IMR-90 (cell line): Measurements from ENCODE around the gene MPL. TPM values are rescaled to one million over a fixed set of nuclear protein-coding genes. Genes with fewer than 3 reads are reported as not detected.

Experiments
- ATAC-seq: fragments of 200-7000 bp; cut with Tn5 transposase; 2 replicates; pipeline ENCODE4 v1.9.1; 2020; ENCODE audit warnings: low read depth, mild to moderate bottlenecking, moderate library complexity
- BruUV-seq: library from RNA; stranded (reverse); fragments of 400-500 nt; replicated peaks from 2 replicates; lab custom pipeline; 2021; lab: Mats Ljungman, UMichigan
- CTCF ChIA-PET: fragments of 300-600 bp; formaldehyde crosslinking; extraction: SDS; loops from one replicate; lab custom pipeline; 2021; ENCODE audit warnings: antibody characterized with exemption; lab: Yijun Ruan, JAX
- POLR2A ChIA-PET: fragments of 300-600 bp; sonication (Branson Sonifier 250); formaldehyde crosslinking; loops from one replicate; lab custom pipeline; 2022; ENCODE audit warnings: antibody characterized with exemption; ENCODE audit not compliant: unreplicated experiment; lab: Charles Lee
- DNase-seq: peaks from one replicate; pipeline ENCODE4 v3.0.0; 2013
- H2AFZ ChIP-seq: replicated peaks from 2 replicates; pipeline ENCODE3; 2013; ENCODE audit warnings: low read length, mild to moderate bottlenecking; ENCODE audit not compliant: poor library complexity
- H2AK5ac ChIP-seq: 2 replicates; pipeline ENCODE4 v1.6.1; 2013; ENCODE audit warnings: low read depth, low read length, inconsistent platforms
- H2AK9ac ChIP-seq: replicated peaks from 2 replicates; pipeline ENCODE3; 2013; ENCODE audit warnings: mild to moderate bottlenecking, low read depth, low read length, moderate library complexity; ENCODE audit not compliant: poor library complexity
- H2BK120ac ChIP-seq: 2 replicates; pipeline ENCODE4 v1.6.1; 2013; ENCODE audit warnings: low read depth, low read length, inconsistent platforms
- H2BK15ac ChIP-seq: 3 replicates; pipeline ENCODE4 v1.6.1; 2013; ENCODE audit warnings: low read depth, low read length, inconsistent platforms
- H2BK20ac ChIP-seq: 2 replicates; pipeline ENCODE4 v1.6.1; 2013; ENCODE audit warnings: low read depth, mild to moderate bottlenecking, inconsistent platforms, low read length, moderate library complexity
- H2BK5ac ChIP-seq: 2 replicates; pipeline ENCODE4 v1.6.1; 2013; ENCODE audit warnings: mild to moderate bottlenecking, low read depth, low read length, inconsistent platforms; ENCODE audit not compliant: poor library complexity, severe bottlenecking
- H3K14ac ChIP-seq: replicated peaks from 2 replicates; pipeline ENCODE4 v1.6.1; 2013; ENCODE audit warnings: low read depth, low read length, inconsistent platforms
- H3K18ac ChIP-seq: 2 replicates; pipeline ENCODE4 v1.6.1; 2013; ENCODE audit warnings: low read depth, low read length, control low read depth
- H3K23ac ChIP-seq: 2 replicates; pipeline ENCODE4 v1.6.1; 2013; ENCODE audit warnings: low read depth, low read length, inconsistent platforms
- H3K27ac ChIP-seq: 2 replicates; pipeline ENCODE4 v1.5.1; 2013; ENCODE audit warnings: mild to moderate bottlenecking, control low read depth, low read length; ENCODE audit not compliant: insufficient read depth
- H3K27me3 ChIP-seq: 2 replicates; pipeline ENCODE4 v1.6.1; 2013; ENCODE audit warnings: low read length; ENCODE audit not compliant: control insufficient read depth, insufficient read depth
- H3K36me3 ChIP-seq: 2 replicates; pipeline ENCODE4 v1.6.1; 2013; ENCODE audit warnings: low read length, mixed read lengths; ENCODE audit not compliant: control insufficient read depth, insufficient read depth
- H3K4ac ChIP-seq: 2 replicates; pipeline ENCODE4 v1.6.1; 2013; ENCODE audit warnings: low read depth, low read length, inconsistent platforms
- H3K4me1 ChIP-seq: 2 replicates; pipeline ENCODE4 v1.6.1; 2013; ENCODE audit warnings: low read length, mixed read lengths; ENCODE audit not compliant: control insufficient read depth, insufficient read depth
- H3K4me2 ChIP-seq: 2 replicates; pipeline ENCODE4 v1.6.1; 2013; ENCODE audit warnings: low read depth, mild to moderate bottlenecking, control low read depth, low read length, moderate library complexity
- H3K4me3 ChIP-seq: 2 replicates; pipeline ENCODE4 v1.5.1; 2013; ENCODE audit warnings: low read depth, mild to moderate bottlenecking, control low read depth, low read length, moderate library complexity; ENCODE audit not compliant: insufficient read depth
- H3K56ac ChIP-seq: 2 replicates; pipeline ENCODE4 v1.6.1; 2013; ENCODE audit warnings: low read length, inconsistent platforms; ENCODE audit not compliant: insufficient read depth; ENCODE audit errors: extremely low read depth
- H3K79me1 ChIP-seq, 2 experiments: 2 replicates each; pipeline ENCODE4 v1.6.1; 2013; ENCODE audit warnings: low read length in 2 of 2, inconsistent platforms in 1 of 2, low read depth in 1 of 2
- H3K9ac ChIP-seq: 2 replicates; pipeline ENCODE4 v1.6.1; 2013; ENCODE audit warnings: low read depth, low read length, control low read depth
- H3K9me1 ChIP-seq: 2 replicates; pipeline ENCODE4 v1.6.1; 2013; ENCODE audit warnings: low read length, inconsistent platforms; ENCODE audit not compliant: insufficient read depth
- H3K9me3 ChIP-seq: 2 replicates; pipeline ENCODE4 v1.6.1; 2013; ENCODE audit warnings: low read length; ENCODE audit not compliant: control insufficient read depth, insufficient read depth
- H4K20me1 ChIP-seq: 2 replicates; pipeline ENCODE4 v1.6.1; 2013; ENCODE audit warnings: low read length, inconsistent platforms; ENCODE audit not compliant: insufficient read depth
- H4K5ac ChIP-seq: 2 replicates; pipeline ENCODE4 v1.6.1; 2013; ENCODE audit warnings: mild to moderate bottlenecking, low read depth, low read length, control low read depth
- H4K8ac ChIP-seq, 2 experiments: 2 replicates each; pipeline ENCODE4 v1.6.1; 2013; ENCODE audit warnings: low read depth in 2 of 2, low read length in 2 of 2, control low read depth in 1 of 2, inconsistent platforms in 1 of 2
- H4K91ac ChIP-seq: 2 replicates; pipeline ENCODE4 v1.6.1; 2013; ENCODE audit warnings: low read depth, low read length, inconsistent platforms; ENCODE audit not compliant: insufficient read depth
- BHLHE40 ChIP-seq: fragments of 150-350 bp; IDR thresholded peaks from 2 replicates; pipeline ENCODE4 v1.6.1; 2016; ENCODE audit warnings: mild to moderate bottlenecking, low read depth, low read length
- FOS ChIP-seq: fragments of 150-350 bp; IDR thresholded peaks from 2 replicates; pipeline ENCODE4 v1.6.1; 2016; ENCODE audit warnings: low read depth, low read length
- POLR2A ChIP-seq: IDR thresholded peaks from 2 replicates; pipeline ENCODE4 v1.6.1; 2012; ENCODE audit warnings: mild to moderate bottlenecking, low read depth, low read length
- RAD21 ChIP-seq: IDR thresholded peaks from 2 replicates; pipeline ENCODE4 v1.6.1; 2012; ENCODE audit warnings: low read length, improper control_type of control experiment
- RCOR1 ChIP-seq: IDR thresholded peaks from 2 replicates; pipeline ENCODE4 v1.6.1; 2012; ENCODE audit warnings: mild to moderate bottlenecking, low read length, improper control_type of control experiment; ENCODE audit not compliant: insufficient replicate concordance
- RFX5 ChIP-seq: IDR thresholded peaks from 2 replicates; pipeline ENCODE4 v1.8.0; 2012; ENCODE audit warnings: low read depth, mild to moderate bottlenecking, low read length, moderate library complexity
- SMC3 ChIP-seq: fragments of 150-350 bp; IDR thresholded peaks from 2 replicates; pipeline ENCODE4 v1.6.1; 2016; ENCODE audit warnings: low read depth, mild to moderate bottlenecking, antibody characterized with exemption, low read length, moderate library complexity
- WGBS, 2 experiments: methylation state at CpG; one replicate each; pipeline versions ENCODE4 v1.1.5 to v1.1.7; 2013; ENCODE audit warnings: missing lambda C conversion rate in 2 of 2; ENCODE audit not compliant: insufficient read length in 1 of 2; ENCODE audit errors: extremely low coverage in 2 of 2; 5-methylcytosine and 5-hydroxymethylcytosine counted together
- dilution Hi-C: fragments of 300-500 bp; cut with HindIII; formaldehyde crosslinking; loops from one replicate; pipeline ENCODE4 v1.14.3; 2018; ENCODE audit warnings: low sequenced_read_pairs; ENCODE audit not compliant: unreplicated experiment
- in situ Hi-C: fragments of 300-500 bp; cut with MboI; formaldehyde crosslinking; loops from 3 replicates; pipeline ENCODE4 v1.14.3; 2019; ENCODE audit warnings: low sequenced_read_pairs, inconsistent platforms, mixed read lengths
- intact Hi-C: fragments of 100-400 bp; cut with micrococcal nuclease; formaldehyde crosslinking; loops from 2 replicates; pipeline ENCODE4 v1.10.0; 2022
- polyA plus RNA-seq, 3 experiments: library from polyadenylated mRNA; depleted of rRNA; stranded (reverse); fragments of >200 nt; gene quantifications; 2 replicates each; pipeline ENCODE4 v1.2.3, GENCODE V29; 2012; ENCODE audit warnings: low replicate concordance in 1 of 3
- total RNA-seq: library from RNA; depleted of rRNA; stranded (reverse); fragments of >200 nt; gene quantifications from 2 replicates; pipeline ENCODE4 v1.2.3, GENCODE V29; 2012
- TF ChIP-seq, protein P1 (sequence below): fragments of 150-350 bp; IDR thresholded peaks from 2 replicates; pipeline ENCODE4 v1.6.1; 2017; ENCODE audit warnings: mild to moderate bottlenecking, antibody characterized with exemption, low read length, low read depth
- TF ChIP-seq, protein P2 (sequence below): conservative IDR thresholded peaks from 2 replicates; pipeline ENCODE4 v1.5.1; 2012; ENCODE audit warnings: mild to moderate bottlenecking, low read depth, low read length, improper control_type of control experiment

MPL gene
- total and polyA plus RNA-seq, 2 of the 4 experiments (the other 2 are of a cell fraction) = 0.12 TPM; not detected in 1

DNA sequence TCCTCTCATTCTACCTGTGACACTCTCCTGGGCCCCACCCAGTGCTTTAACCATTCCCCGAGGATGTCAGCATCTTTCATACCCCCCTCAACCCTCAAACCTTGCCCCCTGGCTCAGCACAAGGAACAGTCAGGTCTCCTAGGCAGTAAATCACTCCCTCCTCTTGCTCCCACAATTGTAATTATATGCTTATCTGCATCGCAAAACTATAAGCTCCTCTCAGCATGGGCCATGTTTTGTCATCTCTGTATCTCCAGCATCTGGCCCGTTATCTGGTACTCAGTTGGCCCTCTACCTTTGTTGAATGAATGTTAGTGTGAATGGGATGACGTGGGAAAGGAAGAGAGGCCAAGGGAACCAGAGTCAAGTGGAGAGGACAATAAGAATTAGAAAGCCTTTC lies 32.9 kb downstream of the MPL start:
- ATAC-seq (no peak), DNase-seq (no peak)
- no peak overlapping the region for H3K23ac ChIP-seq
- WGBS, 2 experiments = 80% methylated on average over 1 of the region's 4 CpGs; no CpG with 5 or more reads in 1 of the 2 experiments
- peaks cover 14% of the 10 kb centered on the region for H3K9me1 ChIP-seq
- dilution Hi-C loops = no loop called here
- in situ Hi-C loops = no loop called here
- H3K9ac ChIP-seq = no peak overlapping the region
- no peak overlapping the region for H3K4ac ChIP-seq
- no peak overlapping the region for H3K4me3 ChIP-seq
- H3K9me3 ChIP-seq = no peaks in the 10 kb centered on the region
- H4K20me1 ChIP-seq = peaks cover 13% of the 10 kb centered on the region
- no peak overlapping the region for H3K14ac ChIP-seq
- peaks cover 8% of the 10 kb centered on the region; the same call in 1 of the 2 replicates for H3K36me3 ChIP-seq
- BruUV-seq = no TSS peak
- POLR2A ChIA-PET = no interaction called here
- intact Hi-C loops = no loop called here
- CTCF ChIA-PET = no interaction called here
- H3K4me2 ChIP-seq = no peak overlapping the region
- no peak overlapping the region for H4K8ac ChIP-seq
- peaks cover 23% of the 10 kb centered on the region for H3K4me1 ChIP-seq
- H2BK20ac ChIP-seq = no peak overlapping the region
- TF ChIP-seq RAD21 = no peak
- no peak for TF ChIP-seq POLR2A
- TF ChIP-seq FOS = no peak
- TF ChIP-seq RFX5 = no peak
- no peak for TF ChIP-seq BHLHE40
- TF ChIP-seq RCOR1 = no peak
- TF ChIP-seq, protein P1, sequence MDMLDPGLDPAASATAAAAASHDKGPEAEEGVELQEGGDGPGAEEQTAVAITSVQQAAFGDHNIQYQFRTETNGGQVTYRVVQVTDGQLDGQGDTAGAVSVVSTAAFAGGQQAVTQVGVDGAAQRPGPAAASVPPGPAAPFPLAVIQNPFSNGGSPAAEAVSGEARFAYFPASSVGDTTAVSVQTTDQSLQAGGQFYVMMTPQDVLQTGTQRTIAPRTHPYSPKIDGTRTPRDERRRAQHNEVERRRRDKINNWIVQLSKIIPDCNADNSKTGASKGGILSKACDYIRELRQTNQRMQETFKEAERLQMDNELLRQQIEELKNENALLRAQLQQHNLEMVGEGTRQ = no peak
- TF ChIP-seq SMC3 = no peak
- TF ChIP-seq, protein P2, sequence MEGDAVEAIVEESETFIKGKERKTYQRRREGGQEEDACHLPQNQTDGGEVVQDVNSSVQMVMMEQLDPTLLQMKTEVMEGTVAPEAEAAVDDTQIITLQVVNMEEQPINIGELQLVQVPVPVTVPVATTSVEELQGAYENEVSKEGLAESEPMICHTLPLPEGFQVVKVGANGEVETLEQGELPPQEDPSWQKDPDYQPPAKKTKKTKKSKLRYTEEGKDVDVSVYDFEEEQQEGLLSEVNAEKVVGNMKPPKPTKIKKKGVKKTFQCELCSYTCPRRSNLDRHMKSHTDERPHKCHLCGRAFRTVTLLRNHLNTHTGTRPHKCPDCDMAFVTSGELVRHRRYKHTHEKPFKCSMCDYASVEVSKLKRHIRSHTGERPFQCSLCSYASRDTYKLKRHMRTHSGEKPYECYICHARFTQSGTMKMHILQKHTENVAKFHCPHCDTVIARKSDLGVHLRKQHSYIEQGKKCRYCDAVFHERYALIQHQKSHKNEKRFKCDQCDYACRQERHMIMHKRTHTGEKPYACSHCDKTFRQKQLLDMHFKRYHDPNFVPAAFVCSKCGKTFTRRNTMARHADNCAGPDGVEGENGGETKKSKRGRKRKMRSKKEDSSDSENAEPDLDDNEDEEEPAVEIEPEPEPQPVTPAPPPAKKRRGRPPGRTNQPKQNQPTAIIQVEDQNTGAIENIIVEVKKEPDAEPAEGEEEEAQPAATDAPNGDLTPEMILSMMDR = no peak
- no peak overlapping the region for H2BK5ac ChIP-seq
- H3K18ac ChIP-seq = no peak overlapping the region
- H2BK120ac ChIP-seq = no peak overlapping the region
- H3K27ac ChIP-seq = no peak overlapping the region
- H2AK9ac ChIP-seq = no peak overlapping the region
- no peaks in the 10 kb centered on the region for H3K27me3 ChIP-seq
- no peak overlapping the region for H4K5ac ChIP-seq
- no peak overlapping the region for H4K91ac ChIP-seq
- no peak overlapping the region for H2BK15ac ChIP-seq
- H2AFZ ChIP-seq = no peak overlapping the region
- H3K79me1 ChIP-seq = peaks cover 30 to 73% of the 10 kb centered on the region in 2 experiments
- H3K56ac ChIP-seq = no peak overlapping the region
- H2AK5ac ChIP-seq = peak overlapping the region; percentile 0; the same call in 1 of the 2 replicates
